OCI-LY7 (cell line): ENCODE data around the gene FMO2. TPM values are rescaled to one million over a fixed set of nuclear protein-coding genes. Genes with fewer than 3 reads are reported as not detected.

ENCODE experiments used
- BruUV-seq: library from RNA; stranded (reverse); fragments of 400-500 nt; replicated peaks from 2 replicates; lab custom pipeline; 2021; lab: Mats Ljungman, UMichigan
- CTCF ChIA-PET: fragments of 300-600 bp; sonication (Branson Sonifier 250); formaldehyde crosslinking; loops from one replicate; lab custom pipeline; 2022; ENCODE audit warnings: antibody characterized with exemption; ENCODE audit not compliant: unreplicated experiment; lab: Charles Lee
- POLR2A ChIA-PET: fragments of 300-600 bp; sonication (Branson Sonifier 250); formaldehyde crosslinking; loops from one replicate; lab custom pipeline; 2022; ENCODE audit warnings: antibody characterized with exemption; lab: Charles Lee
- DNase-seq: peaks from one replicate; pipeline ENCODE4 v3.0.0-alpha.2; 2015; ENCODE audit warnings: low spot score
- H2AFZ ChIP-seq: fragments of 200-600 bp; sonication (generic), shearing (Covaris generic); 2 replicates; pipeline ENCODE4 v1.6.1; 2014; ENCODE audit warnings: mild to moderate bottlenecking, antibody characterized with exemption, low read length, moderate library complexity
- H3K27ac ChIP-seq: fragments of 200-600 bp; sonication (generic); 2 replicates; pipeline ENCODE4 v1.5.1; 2014; ENCODE audit warnings: mixed run types, low read depth, mild to moderate bottlenecking, moderate library complexity, low read length, inconsistent platforms; ENCODE audit not compliant: poor library complexity, severe bottlenecking
- H3K36me3 ChIP-seq: fragments of 200-600 bp; sonication (generic); 2 replicates; pipeline ENCODE4 v1.6.1; 2014; ENCODE audit warnings: mild to moderate bottlenecking, antibody characterized with exemption, low read length, moderate library complexity, mixed read lengths; ENCODE audit not compliant: insufficient read depth
- H3K4me1 ChIP-seq: fragments of 200-600 bp; sonication (generic); 2 replicates; pipeline ENCODE4 v1.5.1; 2014; ENCODE audit warnings: mild to moderate bottlenecking, low read length; ENCODE audit not compliant: insufficient read depth, poor library complexity, severe bottlenecking
- H3K4me2 ChIP-seq: fragments of 200-600 bp; sonication (generic); 2 replicates; pipeline ENCODE4 v1.6.1; 2014; ENCODE audit warnings: mild to moderate bottlenecking, low read length
- H3K4me3 ChIP-seq: fragments of 200-600 bp; sonication (generic); 2 replicates; pipeline ENCODE4 v1.5.1; 2014; ENCODE audit warnings: mild to moderate bottlenecking, low read depth, low read length; ENCODE audit not compliant: poor library complexity, severe bottlenecking
- H3K79me2 ChIP-seq: fragments of 200-600 bp; sonication (generic); 2 replicates; pipeline ENCODE4 v1.6.1; 2016; ENCODE audit warnings: low read depth, mild to moderate bottlenecking, low read length, moderate library complexity, mixed read lengths; ENCODE audit not compliant: insufficient read depth
- H3K9me2 ChIP-seq: fragments of 200-600 bp; sonication (generic); 2 replicates; pipeline ENCODE4 v1.6.1; 2016; ENCODE audit warnings: mild to moderate bottlenecking, low read length, mixed read lengths; ENCODE audit not compliant: insufficient read depth
- H3K9me3 ChIP-seq: fragments of 200-600 bp; sonication (generic); 2 replicates; pipeline ENCODE4 v1.6.1; 2014; ENCODE audit warnings: mild to moderate bottlenecking, mixed run types, low read length, mixed read lengths
- H4K20me1 ChIP-seq: fragments of 200-600 bp; sonication (generic); 2 replicates; pipeline ENCODE4 v1.6.1; 2014; ENCODE audit warnings: mild to moderate bottlenecking, antibody characterized with exemption, low read length, moderate library complexity, mixed read lengths; ENCODE audit not compliant: insufficient read depth
- EZH2phosphoT487 ChIP-seq: fragments of 200-600 bp; sonication (generic); IDR thresholded peaks from 2 replicates; pipeline ENCODE4 v1.6.1; 2018; ENCODE audit warnings: low read depth, borderline replicate concordance, mild to moderate bottlenecking, mixed run types, antibody characterized with exemption, low read length, moderate library complexity, mixed read lengths
- intact Hi-C: fragments of 100-400 bp; cut with micrococcal nuclease; formaldehyde crosslinking; loops from one replicate; pipeline ENCODE4 v1.10.0; 2022; ENCODE audit not compliant: unreplicated experiment
- total RNA-seq, 2 experiments: library from RNA; depleted of rRNA in 1 of 2; stranded (reverse); fragments of >200 nt in 1 of 2; shearing (Covaris generic) in 1 of 2; gene quantifications; 2 replicates each; pipeline ENCODE4 v1.2.3, GENCODE V29; 2014 to 2022
- TF ChIP-seq, protein P1 (sequence below): fragments of 200-600 bp; sonication (generic); conservative IDR thresholded peaks from 2 replicates; pipeline ENCODE4 v1.5.1; 2014; ENCODE audit warnings: mild to moderate bottlenecking, antibody characterized with exemption, low read length, moderate library complexity, mixed read lengths

The FMO2 gene
- total RNA-seq, 2 experiments from 2014 or later, result not detected

DNA sequence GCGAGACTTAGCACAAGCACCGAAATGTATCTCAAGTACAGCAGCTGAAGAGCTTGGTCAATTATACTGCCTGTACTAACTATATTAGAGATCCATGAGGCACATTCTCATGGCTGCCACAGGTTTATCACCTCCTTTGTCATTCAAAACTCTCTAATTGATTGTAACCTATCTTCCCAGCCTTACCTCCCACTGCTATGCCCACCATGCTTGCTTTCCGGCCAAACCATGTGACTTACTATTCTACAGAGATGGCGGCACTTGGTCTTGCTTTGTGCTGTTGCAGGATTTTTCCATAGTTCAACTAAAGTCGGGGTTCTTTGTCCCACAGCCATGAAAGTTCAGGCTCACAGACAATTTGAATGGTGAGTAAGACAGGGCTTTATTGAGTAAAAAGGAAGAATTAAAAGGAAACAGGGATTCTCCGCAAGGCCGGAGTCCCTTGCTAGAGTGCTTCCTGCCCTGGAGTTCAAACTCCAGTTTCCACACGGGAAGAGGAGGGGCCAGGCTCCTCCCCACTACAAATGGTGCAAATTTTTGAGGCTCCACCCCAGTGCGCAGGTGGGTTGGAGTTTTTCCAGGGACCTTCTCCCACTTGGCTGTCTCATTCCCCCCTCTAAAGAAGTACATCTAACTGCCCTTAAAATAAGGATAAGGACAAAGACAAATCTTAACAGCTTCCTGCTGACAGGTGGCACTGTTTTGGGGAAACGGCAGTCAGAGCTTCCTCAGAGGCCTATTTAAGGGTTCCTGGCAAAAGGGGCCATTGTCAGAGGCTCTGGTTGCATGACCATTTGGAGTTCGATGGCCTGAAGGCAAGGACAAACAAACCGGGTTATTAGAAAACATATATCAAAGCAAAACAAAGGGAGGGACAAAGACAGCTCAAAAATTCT is 28.7 kb downstream of the FMO2 start:
- Histone ChIP-seq H3K4me1 (peaks cover 8% of the 10 kb centered on the region), H3K4me3 (no peak overlapping the region), H4K20me1 (no peaks in the 10 kb centered on the region), H2AFZ (no peak overlapping the region), H3K4me2 (no peak overlapping the region), H3K79me2 (no peaks in the 10 kb centered on the region), H3K9me3 (no peaks in the 10 kb centered on the region), H3K27ac (no peak overlapping the region), H3K36me3 (no peaks in the 10 kb centered on the region), H3K9me2 (no peaks in the 10 kb centered on the region)
- intact Hi-C loops, result no loop called here
- no TSS peak for BruUV-seq
- CTCF ChIA-PET, result no interaction called here
- POLR2A ChIA-PET, result interaction anchor here (0.6 to 1.6 kb wide), 4 partner anchors 13 to 1066 kb away, joined by 3 to 9 read pairs (median 5); no protein-coding TSS in a partner anchor
- peak; percentile 4 for DNase-seq
- TF ChIP-seq, protein P1, sequence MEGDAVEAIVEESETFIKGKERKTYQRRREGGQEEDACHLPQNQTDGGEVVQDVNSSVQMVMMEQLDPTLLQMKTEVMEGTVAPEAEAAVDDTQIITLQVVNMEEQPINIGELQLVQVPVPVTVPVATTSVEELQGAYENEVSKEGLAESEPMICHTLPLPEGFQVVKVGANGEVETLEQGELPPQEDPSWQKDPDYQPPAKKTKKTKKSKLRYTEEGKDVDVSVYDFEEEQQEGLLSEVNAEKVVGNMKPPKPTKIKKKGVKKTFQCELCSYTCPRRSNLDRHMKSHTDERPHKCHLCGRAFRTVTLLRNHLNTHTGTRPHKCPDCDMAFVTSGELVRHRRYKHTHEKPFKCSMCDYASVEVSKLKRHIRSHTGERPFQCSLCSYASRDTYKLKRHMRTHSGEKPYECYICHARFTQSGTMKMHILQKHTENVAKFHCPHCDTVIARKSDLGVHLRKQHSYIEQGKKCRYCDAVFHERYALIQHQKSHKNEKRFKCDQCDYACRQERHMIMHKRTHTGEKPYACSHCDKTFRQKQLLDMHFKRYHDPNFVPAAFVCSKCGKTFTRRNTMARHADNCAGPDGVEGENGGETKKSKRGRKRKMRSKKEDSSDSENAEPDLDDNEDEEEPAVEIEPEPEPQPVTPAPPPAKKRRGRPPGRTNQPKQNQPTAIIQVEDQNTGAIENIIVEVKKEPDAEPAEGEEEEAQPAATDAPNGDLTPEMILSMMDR, result peak; percentile 33; the same call in 1 of the 2 replicates
- TF ChIP-seq EZH2phosphoT487, result no peak

GRCh38 chr1:171217658-171218443 is 32.8 kb downstream of the FMO2 start:
- intact Hi-C loops, result no loop called here
- Histone ChIP-seq H3K27ac (no peak overlapping the region), H3K79me2 (no peaks in the 10 kb centered on the region), H3K4me1 (peaks cover 6% of the 10 kb centered on the region), H3K4me3 (no peak overlapping the region), H3K9me3 (no peaks in the 10 kb centered on the region), H4K20me1 (no peaks in the 10 kb centered on the region), H2AFZ (no peak overlapping the region), H3K9me2 (no peaks in the 10 kb centered on the region), H3K4me2 (no peak overlapping the region), H3K36me3 (no peaks in the 10 kb centered on the region)
- no TSS peak for BruUV-seq
- ChIA-PET POLR2A (no interaction called here), CTCF (no interaction called here)
- TF ChIP-seq, protein P1, result no peak
- TF ChIP-seq EZH2phosphoT487, result no peak
- no peak for DNase-seq
